Measurements from ENCODE around the gene FAM168B.
"Not testable (repeated sequence)": the region's sequence is repeated elsewhere in the genome, so short reads cannot be mapped to it uniquely, and the experiment has no call there.

Gene FAM168B

DNA sequence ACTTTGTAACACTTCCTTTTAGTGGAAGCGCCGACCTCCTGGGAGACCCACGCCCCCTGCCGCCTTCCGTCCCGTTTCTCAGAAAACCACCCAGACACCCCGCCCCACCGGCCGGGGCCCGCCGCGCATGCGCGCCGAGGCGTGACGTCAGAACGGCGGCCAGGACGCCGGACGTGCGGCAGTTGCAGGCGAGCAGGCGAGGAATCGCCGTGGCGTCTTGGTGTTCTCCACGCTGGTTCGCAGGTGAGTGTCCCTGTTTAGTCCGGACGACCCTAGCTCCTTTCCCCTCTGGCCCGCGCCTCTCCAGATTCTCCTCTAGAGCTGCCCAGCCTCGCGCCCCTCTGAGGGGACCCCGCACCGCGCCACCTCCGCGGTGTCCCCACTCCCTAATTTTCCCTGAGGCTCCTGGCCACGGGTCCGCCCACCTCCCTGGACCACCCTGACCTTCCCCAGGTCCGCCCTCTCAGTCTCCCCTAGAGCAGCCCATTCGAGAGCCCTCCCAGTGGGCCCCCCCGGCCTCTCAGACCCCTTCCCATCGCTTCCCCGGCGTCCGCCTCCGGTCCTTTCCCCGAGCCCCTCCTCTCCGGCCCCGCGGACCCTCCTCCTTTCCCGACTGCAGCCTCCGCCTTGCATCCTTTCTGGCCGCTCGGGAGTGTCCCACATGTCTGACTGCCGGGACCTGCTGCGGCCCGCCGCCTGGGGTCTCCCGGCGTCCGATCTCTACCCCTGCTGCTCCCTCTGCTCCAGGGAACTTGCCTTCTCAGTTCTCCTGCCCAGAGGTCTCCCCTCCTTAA is 12.1 kb upstream of the FAM168B start, which contains the start of gene PLEKHB2:
PLEKHB2 (plus strand) TSS at position 181 of the 794 bp plus-strand sequence. CDS start 15,606 bp downstream, outside the sequence.
- in situ Hi-C loops (cut with MboI; ENCODE audit: low pct_unique_long_range_greater_than_20kb, low sequenced_read_pairs) = no loop called here
- peak; percentile 96 for DNase-seq

DNA sequence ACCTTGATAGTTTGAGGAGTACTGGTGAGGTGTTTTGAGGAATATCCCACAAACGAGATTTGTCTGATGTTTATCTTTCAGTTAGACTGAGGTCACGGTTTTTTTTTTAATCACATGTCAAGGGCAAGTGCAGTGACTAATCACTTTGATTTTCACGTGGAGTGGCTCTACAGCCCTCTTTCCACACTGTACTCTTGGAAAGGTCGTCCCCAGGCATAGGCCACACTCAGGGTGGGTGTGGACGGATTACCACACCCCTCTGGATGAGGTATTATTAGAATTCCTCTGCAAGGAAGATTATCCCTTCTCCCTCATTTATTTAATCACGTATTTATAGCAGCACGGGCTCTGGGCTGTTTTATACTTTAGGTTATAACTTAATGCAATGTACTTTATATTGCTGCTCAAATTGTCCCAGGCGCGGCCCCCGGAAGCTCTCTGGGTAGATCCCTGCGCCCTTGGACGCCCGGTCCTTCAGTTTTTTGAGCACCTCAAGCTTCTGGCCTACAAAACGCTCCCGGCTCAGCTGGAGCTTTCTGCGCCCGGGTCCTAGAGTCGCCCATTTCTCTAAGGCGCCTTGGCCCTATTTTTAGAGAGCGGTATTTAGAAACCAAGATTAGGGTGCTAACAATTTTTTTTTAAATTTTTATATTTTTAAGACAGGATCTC is 11.4 kb upstream of the FAM168B start:
- no peak for DNase-seq
- in situ Hi-C loops (cut with MboI; ENCODE audit: low pct_unique_long_range_greater_than_20kb, low sequenced_read_pairs) = no loop called here

DNA sequence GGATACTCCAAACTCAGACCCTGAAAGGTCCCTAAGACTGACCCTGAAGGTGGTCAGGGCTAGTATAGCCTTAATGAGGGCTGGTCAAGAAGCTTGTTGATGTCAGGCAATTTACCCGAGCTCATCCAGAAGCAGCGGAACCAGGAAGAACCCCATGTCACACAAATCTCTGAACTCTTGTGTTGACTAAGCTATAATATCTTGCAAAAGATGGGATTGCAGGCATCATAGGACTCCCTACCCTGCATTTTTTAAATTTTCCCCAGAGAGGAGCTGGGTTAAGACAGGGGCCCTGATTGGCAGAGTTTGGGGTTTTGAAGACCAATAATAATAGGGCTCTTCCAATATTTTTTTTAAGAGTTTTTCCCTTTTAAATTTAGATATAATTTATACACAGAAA is 9.9 kb upstream of the FAM168B start:
- DNase-seq = no peak
- in situ Hi-C loops (cut with MboI; ENCODE audit: low pct_unique_long_range_greater_than_20kb, low sequenced_read_pairs) = no loop called here

DNA sequence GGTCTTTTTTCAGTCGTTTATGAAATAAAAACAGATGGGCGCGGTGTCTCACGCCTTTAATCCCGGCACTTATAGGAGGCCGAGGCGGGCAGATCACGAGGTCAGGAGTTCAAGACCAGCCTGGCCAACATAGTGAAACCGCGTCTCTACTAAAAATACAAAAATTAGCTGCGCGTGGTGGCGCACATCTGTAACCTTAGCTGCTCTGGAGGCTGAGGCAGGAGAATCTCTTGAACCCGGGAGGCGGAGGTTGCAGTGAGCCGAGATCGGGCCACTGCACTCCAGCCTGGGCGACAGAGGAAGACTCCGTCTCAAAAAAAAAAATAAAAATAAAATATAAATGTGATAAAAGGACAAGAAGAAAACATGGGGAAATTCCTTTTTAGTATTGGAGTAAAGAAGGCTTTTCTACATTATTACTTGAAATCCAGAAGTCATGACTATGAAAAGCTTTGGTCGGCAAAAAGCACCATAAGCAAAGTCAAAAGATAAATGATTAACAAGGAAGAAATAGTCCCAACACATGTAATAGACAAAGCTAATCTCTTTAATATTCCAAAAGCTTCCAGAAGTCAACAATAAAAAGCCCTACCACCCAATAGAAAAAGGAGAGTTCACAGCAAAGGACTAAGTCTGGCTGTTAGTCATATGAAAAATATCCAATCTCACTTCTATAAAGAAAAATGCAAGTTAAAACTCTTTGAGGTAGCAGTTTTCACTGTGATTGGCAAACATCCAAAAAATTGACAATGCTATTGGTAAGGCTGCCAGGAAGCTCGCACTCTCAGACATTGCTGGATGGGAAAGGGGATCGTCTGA is 1.4 kb upstream of the FAM168B start:
- in situ Hi-C loops (cut with MboI; ENCODE audit: low pct_unique_long_range_greater_than_20kb, low sequenced_read_pairs) = no loop called here
- no peak for DNase-seq

DNA sequence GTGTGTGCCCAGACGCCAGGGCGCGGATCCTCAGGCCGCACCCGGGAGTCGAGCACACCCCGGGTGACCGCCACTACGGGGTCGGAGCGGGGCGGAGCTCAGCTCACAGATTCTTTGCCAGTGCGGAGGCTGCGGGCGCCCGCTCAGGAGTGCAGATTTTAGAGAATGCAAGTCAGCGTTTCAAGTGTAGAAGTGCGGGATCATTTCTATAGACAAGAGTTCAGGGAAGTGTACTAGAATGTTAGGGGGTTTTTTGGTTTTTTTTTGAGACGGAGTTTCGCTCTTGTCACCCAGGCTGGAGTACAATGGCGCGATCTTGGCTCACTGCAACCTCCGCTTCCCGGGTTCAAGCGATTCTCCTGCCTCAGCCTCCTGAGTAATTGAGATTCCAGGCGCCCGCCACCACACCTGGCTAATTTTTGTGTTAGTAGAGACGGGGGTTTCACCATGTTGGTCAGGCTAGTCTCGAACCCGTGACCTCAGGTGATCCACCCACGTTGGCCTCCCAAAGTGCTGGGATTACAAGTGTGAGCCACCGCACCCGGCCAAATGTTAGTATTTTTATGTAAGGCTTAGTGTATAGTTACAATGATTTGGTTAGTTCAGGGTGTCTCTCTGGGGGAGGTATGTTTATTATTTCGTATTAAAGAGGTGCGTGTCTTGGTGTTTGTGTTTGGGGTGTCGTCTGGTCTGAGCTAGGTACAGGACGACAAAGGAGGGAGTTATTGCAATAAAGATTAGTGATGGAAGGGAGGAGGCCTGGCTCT is 619 bp upstream of the FAM168B start:
- in situ Hi-C loops (cut with MboI; ENCODE audit: low pct_unique_long_range_greater_than_20kb, low sequenced_read_pairs) = no loop called here
- peak; percentile 12 for DNase-seq

DNA sequence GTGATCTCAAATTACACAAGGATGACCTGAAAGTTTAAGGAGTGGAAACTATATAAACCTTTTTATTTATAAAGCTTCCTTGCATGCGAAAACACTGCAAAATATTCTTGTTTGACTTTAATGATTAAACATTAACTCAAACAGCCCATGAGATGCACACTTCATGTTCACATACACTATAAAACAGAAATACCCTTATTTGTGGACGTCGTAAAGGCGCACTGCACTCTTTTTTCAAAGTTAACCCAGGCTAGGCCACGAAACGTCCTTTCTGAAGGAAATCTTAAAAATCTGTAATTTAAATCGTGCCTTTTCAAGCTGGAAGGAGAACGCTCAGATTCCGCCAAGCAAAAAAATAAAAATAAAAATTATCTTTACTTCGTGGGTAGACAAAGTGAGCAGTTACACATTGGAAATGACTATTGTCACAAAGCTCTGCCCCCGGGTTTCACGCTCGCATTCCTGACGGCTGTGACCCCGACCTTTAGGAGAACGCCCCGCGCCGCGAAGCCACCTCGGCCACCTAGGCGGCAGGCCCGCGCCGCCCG is 728 bp downstream of the FAM168B start:
- peak; percentile 20 for DNase-seq
- in situ Hi-C loops (cut with MboI; ENCODE audit: low pct_unique_long_range_greater_than_20kb, low sequenced_read_pairs) = no loop called here

DNA sequence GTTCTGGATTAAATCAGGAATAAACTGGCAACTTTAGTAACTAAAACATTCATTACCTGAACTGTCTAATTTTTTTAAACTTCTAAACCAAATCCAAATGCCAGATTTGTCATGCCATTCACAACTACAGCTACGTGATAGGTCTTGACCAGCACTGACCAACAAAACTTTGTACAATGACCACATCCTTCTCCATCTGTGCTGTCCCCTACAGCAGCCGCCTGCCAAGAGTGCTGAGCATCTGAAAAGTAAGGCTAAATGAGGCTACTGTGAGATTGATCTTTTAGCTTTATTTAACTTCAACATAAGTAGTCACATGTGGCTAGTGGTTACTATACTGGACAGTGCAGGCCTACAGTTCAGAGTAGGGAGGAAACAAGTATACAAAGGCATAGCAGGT is 7.6 kb downstream of the FAM168B start:
- in situ Hi-C loops (cut with MboI; ENCODE audit: low pct_unique_long_range_greater_than_20kb, low sequenced_read_pairs) = no loop called here
- no peak for DNase-seq

DNA sequence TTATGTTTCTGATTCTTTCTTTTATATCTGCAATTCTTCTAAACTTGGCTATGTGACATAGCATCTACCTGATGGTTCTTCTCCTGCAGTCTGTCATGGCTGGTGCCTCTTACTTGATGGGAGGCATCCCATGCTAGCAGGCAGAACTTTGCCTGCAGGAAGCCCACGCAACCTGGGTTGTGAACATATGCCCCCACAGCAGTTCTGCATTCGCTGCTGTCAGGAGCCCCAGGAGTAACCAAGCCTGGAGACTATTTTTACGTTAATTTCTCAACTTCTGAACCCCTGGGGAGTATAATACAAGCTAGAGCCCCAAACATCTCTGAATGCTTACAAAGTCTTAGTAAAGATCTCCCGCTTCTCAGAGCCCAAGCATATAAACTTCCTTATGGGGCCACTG is 12.1 kb downstream of the FAM168B start:
- in situ Hi-C loops (cut with MboI; ENCODE audit: low pct_unique_long_range_greater_than_20kb, low sequenced_read_pairs) = no loop called here
- DNase-seq = no peak

DNA sequence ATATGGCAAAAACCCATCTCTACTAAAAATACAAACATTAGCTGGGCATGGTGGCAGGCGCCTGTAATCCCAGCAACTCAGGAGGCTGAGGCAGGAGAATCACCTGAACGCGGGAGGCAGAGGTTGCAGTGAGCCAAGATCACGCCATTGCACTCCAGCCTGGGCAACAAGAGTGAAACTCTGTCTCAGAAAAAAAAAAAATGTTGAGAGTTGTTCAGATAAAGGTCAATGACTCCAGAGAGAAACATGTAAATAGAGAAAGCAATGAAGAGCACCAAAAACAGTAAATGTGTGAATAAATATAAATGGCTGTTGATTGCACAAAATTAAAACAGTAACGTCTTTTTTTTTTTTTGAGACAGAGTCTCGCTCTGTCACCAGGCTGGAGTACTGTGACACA is 13.3 kb downstream of the FAM168B start:
- DNase-seq; in situ Hi-C loops (cut with MboI; ENCODE audit: low pct_unique_long_range_greater_than_20kb, low sequenced_read_pairs): not testable (repeated sequence)

DNA sequence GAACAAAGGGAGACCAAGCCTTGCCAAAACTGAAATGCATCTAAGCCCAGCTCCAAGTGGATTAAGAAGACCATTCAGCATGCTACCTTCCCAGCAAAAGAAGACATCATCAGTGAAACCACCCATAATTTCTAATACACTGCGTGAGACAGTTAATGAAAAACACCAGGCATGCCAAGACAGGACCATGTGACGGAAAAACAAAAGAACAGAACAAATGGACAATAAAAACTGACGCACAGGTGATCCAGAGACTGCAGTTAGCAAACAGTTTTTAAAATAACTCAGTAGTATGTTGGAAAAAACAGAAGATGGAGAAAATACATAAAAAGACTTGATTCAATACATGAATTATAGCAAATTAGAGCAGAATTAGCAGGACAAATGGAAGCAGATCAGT is 15.3 kb downstream of the FAM168B start:
- DNase-seq = no peak
- in situ Hi-C loops (cut with MboI; ENCODE audit: low pct_unique_long_range_greater_than_20kb, low sequenced_read_pairs) = no loop called here

DNA sequence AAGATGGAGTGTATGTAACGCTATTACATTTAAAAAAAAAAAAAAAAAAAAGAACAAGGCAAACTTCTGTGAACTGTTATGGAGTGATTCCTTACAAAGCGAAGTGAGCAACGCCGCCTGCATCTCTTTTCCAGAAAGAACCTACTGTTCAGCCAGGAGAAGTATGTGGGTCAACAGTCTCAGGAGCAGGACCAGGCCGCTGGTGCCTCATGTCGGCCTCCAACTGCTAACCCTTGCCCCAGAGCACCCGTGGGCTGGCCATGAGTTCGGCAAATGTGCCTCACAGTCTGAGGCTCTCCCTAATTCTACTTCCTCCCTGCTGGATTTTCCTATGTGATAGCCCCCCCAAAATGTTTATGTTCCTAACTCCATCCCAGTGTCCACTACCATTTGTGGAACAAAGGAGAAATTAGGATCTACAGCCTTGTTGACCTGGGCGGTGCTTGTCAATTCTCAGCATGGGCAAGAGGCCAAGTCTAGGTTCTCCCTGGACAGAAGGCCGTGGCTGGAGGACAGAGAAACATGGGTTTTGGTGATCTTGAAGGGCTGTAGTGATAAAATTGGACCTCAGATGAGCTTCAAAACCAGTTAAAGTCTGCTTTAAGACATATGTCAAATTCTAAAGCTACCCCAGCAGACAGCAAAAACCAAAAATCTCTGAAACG is 15.9 kb downstream of the FAM168B start:
- in situ Hi-C loops (cut with MboI; ENCODE audit: low pct_unique_long_range_greater_than_20kb, low sequenced_read_pairs) = no loop called here
- no peak for DNase-seq

DNA sequence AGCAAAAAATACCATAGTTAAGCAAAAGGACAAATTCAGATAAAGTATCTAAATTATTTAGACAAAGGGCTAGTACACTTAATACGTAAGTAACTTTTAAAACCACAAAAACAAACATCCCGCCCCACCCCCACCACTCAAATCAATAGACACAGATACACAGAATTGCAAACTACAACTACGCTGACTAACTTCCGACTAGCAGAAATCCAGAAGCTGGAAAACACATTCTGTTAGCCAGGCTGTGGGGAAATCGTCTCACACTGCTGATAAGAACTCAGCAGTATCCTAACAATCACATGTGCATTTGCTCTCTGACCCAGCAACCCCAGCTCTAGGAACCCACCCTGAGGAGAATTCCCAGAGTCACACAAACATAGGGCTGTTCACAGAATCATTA is 16.6 kb downstream of the FAM168B start:
- DNase-seq = no peak
- in situ Hi-C loops (cut with MboI; ENCODE audit: low pct_unique_long_range_greater_than_20kb, low sequenced_read_pairs) = no loop called here

DNA sequence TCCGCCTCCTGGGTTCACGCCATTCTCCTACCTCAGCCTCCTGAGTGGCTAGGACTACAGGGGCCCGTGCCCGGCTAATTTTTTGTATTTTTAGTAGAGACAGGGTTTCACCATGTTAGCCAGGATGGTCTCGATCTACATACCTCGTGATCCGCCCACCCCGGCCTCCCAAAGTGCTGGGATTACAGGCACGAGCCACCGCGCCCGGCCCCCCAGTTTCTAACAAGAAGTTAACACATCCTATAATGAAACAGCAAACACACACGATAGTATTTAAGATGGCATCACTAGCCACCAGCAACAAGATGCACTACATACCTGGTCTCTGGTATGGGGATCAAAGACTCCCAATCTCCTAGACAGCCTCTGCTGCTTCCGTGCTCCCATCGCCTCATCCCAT is 17.7 kb downstream of the FAM168B start:
- DNase-seq; in situ Hi-C loops (cut with MboI; ENCODE audit: low pct_unique_long_range_greater_than_20kb, low sequenced_read_pairs): not testable (repeated sequence)

DNA sequence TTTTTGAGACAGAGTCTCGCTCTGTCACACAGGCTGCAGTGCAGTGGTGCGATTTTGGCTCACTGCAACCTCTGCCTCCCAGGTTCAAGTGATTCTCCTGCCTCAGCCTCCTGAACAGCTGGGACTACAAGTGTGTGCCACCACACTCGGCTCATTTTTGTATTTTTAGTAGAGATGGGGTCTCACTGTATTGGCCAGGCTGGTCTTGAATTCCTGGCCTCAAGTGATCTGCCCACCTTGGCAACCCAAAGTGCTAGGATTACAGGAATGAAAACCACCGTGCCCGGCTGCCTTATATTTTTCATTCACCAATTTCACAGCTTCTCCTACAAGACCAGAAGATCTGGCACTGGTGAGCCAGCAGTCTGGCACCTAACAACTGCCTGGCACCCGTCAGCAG is 25.1 kb downstream of the FAM168B start:
- DNase-seq; in situ Hi-C loops (cut with MboI; ENCODE audit: low pct_unique_long_range_greater_than_20kb, low sequenced_read_pairs): not testable (repeated sequence)

DNA sequence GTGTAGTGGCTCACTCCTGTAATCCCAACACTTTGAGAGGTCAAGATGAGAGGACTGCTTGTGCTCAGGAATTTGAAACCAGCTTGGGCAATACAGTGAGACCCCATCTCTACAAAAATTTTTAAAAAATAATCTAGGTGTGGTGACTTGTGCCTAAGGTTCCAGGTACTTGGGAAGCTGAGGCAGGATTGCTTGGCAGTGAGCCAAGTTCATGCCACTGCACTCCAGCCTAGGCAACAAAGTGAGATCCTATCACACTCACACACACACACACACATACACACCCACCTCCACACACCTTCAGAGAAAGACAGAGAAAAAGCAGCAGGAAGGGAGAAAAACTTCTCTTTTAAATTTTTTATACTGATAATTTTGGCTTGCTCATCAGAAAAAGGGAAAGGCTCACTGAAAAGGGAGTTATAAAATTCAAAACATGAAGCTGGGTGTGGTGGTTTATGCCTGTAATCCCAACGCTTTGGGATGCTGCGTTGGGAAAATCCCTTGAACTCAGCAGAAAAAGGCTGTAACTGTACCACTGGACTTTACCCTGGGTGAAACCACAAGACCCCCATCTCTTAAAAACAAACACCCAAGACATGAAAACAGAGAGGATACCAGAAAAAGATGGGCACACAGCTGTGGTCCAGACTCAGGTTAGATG is 25.7 kb downstream of the FAM168B start:
- no peak for DNase-seq
- in situ Hi-C loops (cut with MboI; ENCODE audit: low pct_unique_long_range_greater_than_20kb, low sequenced_read_pairs) = no loop called here

DNA sequence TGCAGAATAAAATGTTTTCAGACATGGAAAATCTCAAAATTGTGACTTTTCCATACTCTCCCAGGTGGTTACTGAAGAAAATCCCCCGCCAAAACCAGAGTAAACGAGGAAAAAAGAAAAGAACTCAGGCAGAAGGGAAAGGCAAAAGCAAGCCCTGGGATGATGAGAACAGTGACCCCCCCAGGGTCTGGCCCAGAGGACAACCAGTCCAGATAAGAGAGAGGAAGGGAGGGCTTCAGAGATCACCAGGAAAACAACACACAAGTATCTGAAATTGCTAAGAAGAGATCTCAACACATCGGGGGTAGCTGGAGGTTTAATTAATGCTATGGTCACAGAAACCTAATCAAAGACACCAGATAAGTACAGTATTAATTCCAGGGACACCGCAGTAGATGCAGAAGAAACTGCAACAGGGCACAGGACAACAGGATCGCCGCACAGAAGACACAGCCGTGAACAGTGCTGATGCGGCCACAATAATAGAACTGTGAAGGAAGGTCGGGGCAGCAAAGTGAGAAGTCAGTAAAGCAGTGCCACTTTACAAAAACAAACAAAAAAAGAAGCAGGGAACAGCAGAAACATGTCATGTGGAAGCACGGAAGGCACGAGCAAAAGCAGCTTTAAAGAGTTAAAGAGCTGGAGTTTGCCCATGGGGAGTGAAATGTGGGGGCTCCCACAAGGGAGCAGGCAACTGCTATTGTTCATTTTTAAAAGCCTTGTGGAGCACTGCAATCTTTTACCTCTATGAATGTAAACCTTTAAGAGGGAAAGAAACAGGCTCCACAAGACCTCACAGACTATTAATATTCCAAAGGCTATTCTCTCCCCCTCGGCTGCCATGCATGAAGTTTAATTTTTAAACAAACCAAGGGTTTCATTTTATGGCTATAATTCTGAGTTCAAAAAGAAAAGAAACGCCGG is 28.4 kb downstream of the FAM168B start:
- in situ Hi-C loops (cut with MboI; ENCODE audit: low pct_unique_long_range_greater_than_20kb, low sequenced_read_pairs) = no loop called here
- DNase-seq = no peak
